Smooth muscle cell (in vitro differentiated cells): ENCODE measurements around the gene CCL14. TPM values are rescaled to one million over a fixed set of nuclear protein-coding genes. Genes with fewer than 3 reads are reported as not detected.
"Not testable (repeated sequence)": the region's sequence is repeated elsewhere in the genome, so short reads cannot be mapped to it uniquely, and the experiment has no call there.

Source experiments
- DNase-seq: peaks from one replicate; lab custom pipeline; 2025; ENCODE audit not compliant: unreplicated experiment; lab: John Stamatoyannopoulos, UW
- H2AFZ ChIP-seq: fragments of 200-600 bp; sonication (generic); 2 replicates; pipeline ENCODE4 v1.6.0; 2016; ENCODE audit warnings: antibody characterized with exemption, low read depth, mild to moderate bottlenecking
- H3F3A ChIP-seq: fragments of 200-600 bp; sonication (generic); 2 replicates; pipeline ENCODE4 v1.6.0; 2017; ENCODE audit warnings: antibody characterized with exemption, low read depth
- H3K27ac ChIP-seq: fragments of 200-600 bp; sonication (generic); 2 replicates; pipeline ENCODE4 v1.5.1; 2016; ENCODE audit warnings: low read depth, mild to moderate bottlenecking
- H3K27me3 ChIP-seq: fragments of 200-600 bp; sonication (generic); 2 replicates; pipeline ENCODE4 v1.6.1; 2016; ENCODE audit warnings: low read depth, mild to moderate bottlenecking
- H3K36me3 ChIP-seq: fragments of 200-600 bp; sonication (generic); 2 replicates; pipeline ENCODE4 v1.5.1; 2016; ENCODE audit warnings: low read depth
- H3K4me1 ChIP-seq: fragments of 200-600 bp; sonication (generic); 2 replicates; pipeline ENCODE4 v1.5.1; 2016; ENCODE audit warnings: low read depth
- H3K4me2 ChIP-seq: fragments of 200-600 bp; sonication (generic); 2 replicates; pipeline ENCODE4 v1.6.0; 2016; ENCODE audit warnings: mild to moderate bottlenecking
- H3K4me3 ChIP-seq: fragments of 200-600 bp; sonication (generic); 2 replicates; pipeline ENCODE4 v1.5.1; 2016; ENCODE audit warnings: mild to moderate bottlenecking
- H3K79me2 ChIP-seq: fragments of 200-600 bp; sonication (generic); 2 replicates; pipeline ENCODE4 v1.6.0; 2016; ENCODE audit warnings: low read depth, mild to moderate bottlenecking
- H3K9ac ChIP-seq: fragments of 200-600 bp; sonication (generic); 2 replicates; pipeline ENCODE4 v1.6.0; 2016; ENCODE audit warnings: low read depth
- H3K9me3 ChIP-seq: fragments of 200-600 bp; sonication (generic); replicated peaks from 2 replicates; pipeline ENCODE4 v1.5.1; 2016; ENCODE audit warnings: low read depth
- H4K20me1 ChIP-seq: fragments of 200-600 bp; sonication (generic); 2 replicates; pipeline ENCODE4 v1.6.0; 2016; ENCODE audit warnings: low read depth
- CTCF ChIP-seq: fragments of 200-600 bp; sonication (generic); IDR thresholded peaks from 2 replicates; pipeline ENCODE4 v1.5.1; 2017; ENCODE audit warnings: borderline replicate concordance, mild to moderate bottlenecking, antibody characterized with exemption; ENCODE audit not compliant: insufficient read depth, poor library complexity, severe bottlenecking
- WGBS: methylation state at CpG from one replicate; pipeline ENCODE4 v1.1.7; 2016; ENCODE audit warnings: low lambda C conversion rate; 5-methylcytosine and 5-hydroxymethylcytosine counted together
- polyA plus RNA-seq: library from polyadenylated mRNA; unstranded; fragments of >200 nt; fragmentation: Nextera tagmentation; extraction: Ambion mirVana; gene quantifications from 2 replicates; pipeline ENCODE4 v1.2.1, GENCODE V29; 2016
- total RNA-seq: library from RNA; depleted of rRNA; stranded (reverse); fragments of >200 nt; gene quantifications from 2 replicates; pipeline ENCODE4 v1.2.3, GENCODE V29; 2014

CCL14 gene
- total and polyA plus RNA-seq, 2 experiments from 2014 or later, result not detected

GRCh38 chr17:35942588-35943186 lies 43.8 kb downstream of the CCL14 start:
- Histone ChIP-seq H3K4me3 (no peak overlapping the region), H3K9me3 (no peaks in the 10 kb centered on the region), H3K4me1 (no peaks in the 10 kb centered on the region), H3K79me2 (no peaks in the 10 kb centered on the region), H3F3A (no peaks in the 10 kb centered on the region), H3K27me3 (no peaks in the 10 kb centered on the region), H3K27ac (no peak overlapping the region), H3K36me3 (no peaks in the 10 kb centered on the region), H3K4me2 (no peak overlapping the region), H2AFZ (no peak overlapping the region), H4K20me1 (no peaks in the 10 kb centered on the region), H3K9ac (no peak overlapping the region)
- TF ChIP-seq CTCF, result no peak
- WGBS, result 67% methylated on average over 9 of the region's 9 CpGs
- no peak for DNase-seq

GRCh38 chr17:35938492-35938891 lies 48.0 kb downstream of the CCL14 start:
- not testable (repeated sequence) for H3K36me3 ChIP-seq, H3K9me3 ChIP-seq, H3K4me2 ChIP-seq, DNase-seq, H4K20me1 ChIP-seq, H3K4me1 ChIP-seq, H3K27me3 ChIP-seq, H3K79me2 ChIP-seq, H3K9ac ChIP-seq, H3K27ac ChIP-seq, H3K4me3 ChIP-seq, H2AFZ ChIP-seq, H3F3A ChIP-seq
- WGBS, result 82% methylated on average over 3 of the region's 3 CpGs

GRCh38 chr17:35936063-35936462 lies 50.5 kb downstream of the CCL14 start:
- no peak for DNase-seq
- no peaks in the 10 kb centered on the region for H4K20me1 ChIP-seq
- WGBS, result over 99% methylated on average over 5 of the region's 5 CpGs
- no peaks in the 10 kb centered on the region for H3K79me2 ChIP-seq
- H3K36me3 ChIP-seq, result no peaks in the 10 kb centered on the region
- no peaks in the 10 kb centered on the region for H3K27me3 ChIP-seq
- H2AFZ ChIP-seq, result no peak overlapping the region
- no peak overlapping the region for H3K4me3 ChIP-seq
- no peak overlapping the region for H3K9ac ChIP-seq
- H3K4me1 ChIP-seq, result no peaks in the 10 kb centered on the region
- no peak overlapping the region for H3K4me2 ChIP-seq
- H3K9me3 ChIP-seq, result no peaks in the 10 kb centered on the region
- H3F3A ChIP-seq, result no peaks in the 10 kb centered on the region
- no peak overlapping the region for H3K27ac ChIP-seq
- no peak for TF ChIP-seq CTCF

- no peaks in the 10 kb centered on the region for H3K27me3 ChIP-seq
- H3K9ac ChIP-seq, result no peak overlapping the region
- TF ChIP-seq CTCF, result no peak
- H3K4me1 ChIP-seq, result peaks cover 5% of the 10 kb centered on the region
- no peaks in the 10 kb centered on the region for H3F3A ChIP-seq
- no peaks in the 10 kb centered on the region for H3K79me2 ChIP-seq
- DNase-seq, result no peak
- no peak overlapping the region for H3K27ac ChIP-seq
- H4K20me1 ChIP-seq, result no peaks in the 10 kb centered on the region
- H3K36me3 ChIP-seq, result no peaks in the 10 kb centered on the region
- no peak overlapping the region for H3K4me3 ChIP-seq
- no peak overlapping the region for H2AFZ ChIP-seq
- H3K9me3 ChIP-seq, result no peaks in the 10 kb centered on the region
- WGBS, result 90% methylated on average over 10 of the region's 10 CpGs
- H3K4me2 ChIP-seq, result no peak overlapping the region
Observed at GRCh38 chr17:35934760-35935159, 51.8 kb downstream of the CCL14 start.

Other genes with a start within 250 kb of the CCL14 start
- gene GAS2L2, start 233.5 kb downstream of the CCL14 start, total RNA-seq, result not detected in 2 replicates
- not detected in 2 replicates for gene GAS2L2, start 233.5 kb downstream of the CCL14 start, polyA plus RNA-seq
- not detected in 2 replicates for gene C17orf50, start 225.8 kb downstream of the CCL14 start, total RNA-seq
- 0.33 TPM in 1 of 2 replicates, not detected in the other for gene C17orf50, start 225.8 kb downstream of the CCL14 start, polyA plus RNA-seq
- gene MMP28, start 191.1 kb downstream of the CCL14 start, total RNA-seq, result 38.0 and 50.0 TPM in 2 replicates
- 25.7 and 51.4 TPM in 2 replicates for gene MMP28, start 191.1 kb downstream of the CCL14 start, polyA plus RNA-seq
- gene TAF15, start 177.2 kb downstream of the CCL14 start, total RNA-seq, result 25.5 and 33.3 TPM in 2 replicates
- gene TAF15, start 177.2 kb downstream of the CCL14 start, polyA plus RNA-seq, result 4.2 and 8.1 TPM in 2 replicates
- not detected in 2 replicates for gene HEATR9, start 117.8 kb downstream of the CCL14 start, total RNA-seq
- not detected in 2 replicates for gene HEATR9, start 117.8 kb downstream of the CCL14 start, polyA plus RNA-seq
- gene CCL5, start 106.4 kb downstream of the CCL14 start, total RNA-seq, result 0.09 TPM in 1 of 2 replicates, not detected in the other
- 1.0 TPM in 1 of 2 replicates, not detected in the other for gene CCL5, start 106.4 kb downstream of the CCL14 start, polyA plus RNA-seq
- 1.5 TPM in 1 of 2 replicates, not detected in the other for gene RDM1, start 56.0 kb downstream of the CCL14 start, total RNA-seq
- 0.43 TPM in 1 of 2 replicates, not detected in the other for gene RDM1, start 56.0 kb downstream of the CCL14 start, polyA plus RNA-seq
- not detected in 2 replicates for gene LYZL6, start 43.0 kb downstream of the CCL14 start, total RNA-seq
- gene LYZL6, start 43.0 kb downstream of the CCL14 start, polyA plus RNA-seq, result not detected in 2 replicates
- not detected in 2 replicates for gene CCL16, start 5.2 kb downstream of the CCL14 start, total RNA-seq
- not detected in 2 replicates for gene CCL16, start 5.2 kb downstream of the CCL14 start, polyA plus RNA-seq
- gene CCL15, start 14.8 kb upstream of the CCL14 start, total RNA-seq, result not detected in 2 replicates
- gene CCL15, start 14.8 kb upstream of the CCL14 start, polyA plus RNA-seq, result not detected in 2 replicates
- not detected in 2 replicates for gene CCL23, start 31.2 kb upstream of the CCL14 start, total RNA-seq
- gene CCL23, start 31.2 kb upstream of the CCL14 start, polyA plus RNA-seq, result not detected in 2 replicates
- gene CCL18, start 77.5 kb upstream of the CCL14 start, total RNA-seq, result not detected in 2 replicates
- gene CCL18, start 77.5 kb upstream of the CCL14 start, polyA plus RNA-seq, result not detected in 2 replicates
- 1.3 and 4.8 TPM in 2 replicates for gene CCL3, start 103.4 kb upstream of the CCL14 start, total RNA-seq
- 0.63 and 6.7 TPM in 2 replicates for gene CCL3, start 103.4 kb upstream of the CCL14 start, polyA plus RNA-seq
- 0.81 and 1.3 TPM in 2 replicates for gene CCL4, start 117.1 kb upstream of the CCL14 start, total RNA-seq
- gene CCL4, start 117.1 kb upstream of the CCL14 start, polyA plus RNA-seq, result 1.5 TPM in 1 of 2 replicates, not detected in the other
- gene TBC1D3B, start 189.9 kb upstream of the CCL14 start, total RNA-seq, result not detected in 2 replicates
- gene TBC1D3B, start 189.9 kb upstream of the CCL14 start, polyA plus RNA-seq, result 1.4 and 2.8 TPM in 2 replicates
- gene CCL3L1, start 210.0 kb upstream of the CCL14 start, total RNA-seq, result 0.81 TPM in 1 of 2 replicates, not detected in the other
- 1.9 TPM in 1 of 2 replicates, not detected in the other for gene CCL3L1, start 210.0 kb upstream of the CCL14 start, polyA plus RNA-seq
- gene CCL4L2, start 224.3 kb upstream of the CCL14 start, total RNA-seq, result not detected in 2 replicates
- 0.35 TPM in 1 of 2 replicates, not detected in the other for gene CCL4L2, start 224.3 kb upstream of the CCL14 start, polyA plus RNA-seq